Astrocyte (in vitro differentiated cells and primary cell): ENCODE data around the gene TGFBI. TPM values are rescaled to one million over a fixed set of nuclear protein-coding genes. Genes with fewer than 3 reads are reported as not detected.

Experiments
- DNase-seq: peaks from one replicate; pipeline ENCODE4 v3.0.0-alpha.2; 2010; ENCODE audit warnings: low read depth
- FAIRE-seq: peaks from 2 replicates; lab custom pipeline; 2011; peaks lifted over from hg19 to GRCh38; lab: Jason Lieb, UNC
- H2AFZ ChIP-seq: 2 replicates; pipeline ENCODE4 v1.6.0; 2012; ENCODE audit warnings: low read depth, low read length, inconsistent platforms
- H3K27ac ChIP-seq: 2 replicates; pipeline ENCODE4 v1.5.1; 2011; ENCODE audit warnings: low read depth, low read length, inconsistent platforms
- H3K27me3 ChIP-seq: 2 replicates; pipeline ENCODE4 v1.6.0; 2011; ENCODE audit warnings: low read length, inconsistent platforms; ENCODE audit not compliant: insufficient read depth
- H3K36me3 ChIP-seq: 2 replicates; pipeline ENCODE4 v1.5.1; 2011; ENCODE audit warnings: low read length, inconsistent platforms; ENCODE audit not compliant: insufficient read depth
- H3K4me1 ChIP-seq: 2 replicates; pipeline ENCODE4 v1.5.1; 2011; ENCODE audit warnings: low read length, inconsistent platforms; ENCODE audit not compliant: insufficient read depth
- H3K4me2 ChIP-seq: 2 replicates; pipeline ENCODE4 v1.6.0; 2012; ENCODE audit warnings: low read length, inconsistent platforms
- H3K4me3 ChIP-seq: 2 replicates; pipeline ENCODE4 v1.5.1; 2011; ENCODE audit warnings: low read depth, mild to moderate bottlenecking, low read length, inconsistent platforms; ENCODE audit not compliant: insufficient read depth
- H3K79me2 ChIP-seq: 2 replicates; pipeline ENCODE4 v1.6.0; 2012; ENCODE audit warnings: mild to moderate bottlenecking, low read length, inconsistent platforms; ENCODE audit not compliant: insufficient read depth
- H3K9ac ChIP-seq: 2 replicates; pipeline ENCODE4 v1.6.0; 2012; ENCODE audit warnings: mild to moderate bottlenecking, low read length, inconsistent platforms
- H3K9me3 ChIP-seq: 2 replicates; pipeline ENCODE4 v1.5.1; 2012; ENCODE audit warnings: low read depth, mild to moderate bottlenecking, low read length, inconsistent platforms; ENCODE audit not compliant: insufficient read depth
- H4K20me1 ChIP-seq: 2 replicates; pipeline ENCODE4 v1.6.0; 2012; ENCODE audit warnings: low read length, inconsistent platforms; ENCODE audit not compliant: insufficient read depth
- H3K27ac Mint-ChIP-seq: one replicate; pipeline ENCODE4 v1.8.0; 2021; ENCODE audit warnings: mild to moderate bottlenecking, mixed read lengths; ENCODE audit not compliant: unreplicated experiment
- H3K27me3 Mint-ChIP-seq: one replicate; pipeline ENCODE4 v1.8.0; 2021; ENCODE audit warnings: low read depth, mixed read lengths; ENCODE audit not compliant: unreplicated experiment
- H3K36me3 Mint-ChIP-seq: one replicate; pipeline ENCODE4 v1.8.0; 2021; ENCODE audit warnings: low read depth, mixed read lengths; ENCODE audit not compliant: unreplicated experiment
- H3K4me1 Mint-ChIP-seq: one replicate; pipeline ENCODE4 v1.8.0; 2021; ENCODE audit warnings: low read depth, mixed read lengths; ENCODE audit not compliant: unreplicated experiment
- H3K4me3 Mint-ChIP-seq: one replicate; pipeline ENCODE4 v1.8.0; 2021; ENCODE audit warnings: mild to moderate bottlenecking, moderate library complexity, mixed read lengths; ENCODE audit not compliant: unreplicated experiment
- H3K9me3 Mint-ChIP-seq: one replicate; pipeline ENCODE4 v1.8.0; 2021; ENCODE audit warnings: mild to moderate bottlenecking, mixed read lengths; ENCODE audit not compliant: unreplicated experiment
- EZH2 ChIP-seq: IDR thresholded peaks from 2 replicates; pipeline ENCODE4 v1.6.1; 2012; ENCODE audit warnings: mild to moderate bottlenecking, low read length, inconsistent platforms; ENCODE audit not compliant: insufficient read depth
- total RNA-seq: library from RNA; stranded (reverse); gene quantifications from 2 replicates; pipeline ENCODE4 v1.2.1, GENCODE V29; 2021
- TF ChIP-seq, protein P1 (sequence below): IDR thresholded peaks from 2 replicates; pipeline ENCODE4 v1.5.1; 2011; ENCODE audit warnings: low read depth, mild to moderate bottlenecking, inconsistent platforms, low read length, moderate library complexity; ENCODE audit not compliant: insufficient read depth

TGFBI gene
- total RNA-seq, 1 donor from 2014 or later, result 1,145 TPM

DNA sequence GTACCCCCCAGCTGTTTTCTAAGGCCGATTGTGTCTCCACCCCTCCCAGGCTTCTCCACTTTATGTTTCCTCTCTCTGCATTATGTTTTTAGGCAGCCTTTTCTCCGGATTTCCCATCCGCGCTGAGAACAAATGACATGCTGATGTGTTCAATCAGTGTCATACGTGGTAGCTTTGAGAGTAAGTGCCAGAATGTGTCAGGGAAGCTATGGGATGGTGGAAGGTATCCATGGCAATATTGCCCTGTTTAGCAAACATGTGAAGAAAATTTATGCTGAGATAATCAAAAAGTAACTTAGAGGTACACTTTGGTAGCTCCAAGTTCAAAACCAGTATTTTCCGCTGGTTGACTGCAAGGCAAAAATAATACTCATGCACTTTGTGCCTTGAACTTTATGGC is 37.4 kb upstream of the TGFBI start:
- H3K9me3 ChIP-seq, result no peaks in the 10 kb centered on the region
- no peaks in the 10 kb centered on the region for H3K79me2 ChIP-seq
- peaks cover 30% of the 10 kb centered on the region for H3K4me1 Mint-ChIP-seq
- no peak overlapping the region for H3K4me2 ChIP-seq
- H3K27me3 ChIP-seq, result no peaks in the 10 kb centered on the region
- H3K27ac ChIP-seq, result no peak overlapping the region
- no peaks in the 10 kb centered on the region for H3K36me3 Mint-ChIP-seq
- peaks cover 34% of the 10 kb centered on the region for H3K4me1 ChIP-seq
- H2AFZ ChIP-seq, result no peak overlapping the region
- no peaks in the 10 kb centered on the region for H3K9me3 Mint-ChIP-seq
- no peak overlapping the region for H3K4me3 ChIP-seq
- no peak overlapping the region for H3K4me3 Mint-ChIP-seq
- no peaks in the 10 kb centered on the region for H3K36me3 ChIP-seq
- H4K20me1 ChIP-seq, result no peaks in the 10 kb centered on the region
- DNase-seq (no peak), FAIRE-seq (peak; percentile 9)
- H3K27ac Mint-ChIP-seq, result no peak overlapping the region
- no peaks in the 10 kb centered on the region for H3K27me3 Mint-ChIP-seq
- TF ChIP-seq, protein P1, sequence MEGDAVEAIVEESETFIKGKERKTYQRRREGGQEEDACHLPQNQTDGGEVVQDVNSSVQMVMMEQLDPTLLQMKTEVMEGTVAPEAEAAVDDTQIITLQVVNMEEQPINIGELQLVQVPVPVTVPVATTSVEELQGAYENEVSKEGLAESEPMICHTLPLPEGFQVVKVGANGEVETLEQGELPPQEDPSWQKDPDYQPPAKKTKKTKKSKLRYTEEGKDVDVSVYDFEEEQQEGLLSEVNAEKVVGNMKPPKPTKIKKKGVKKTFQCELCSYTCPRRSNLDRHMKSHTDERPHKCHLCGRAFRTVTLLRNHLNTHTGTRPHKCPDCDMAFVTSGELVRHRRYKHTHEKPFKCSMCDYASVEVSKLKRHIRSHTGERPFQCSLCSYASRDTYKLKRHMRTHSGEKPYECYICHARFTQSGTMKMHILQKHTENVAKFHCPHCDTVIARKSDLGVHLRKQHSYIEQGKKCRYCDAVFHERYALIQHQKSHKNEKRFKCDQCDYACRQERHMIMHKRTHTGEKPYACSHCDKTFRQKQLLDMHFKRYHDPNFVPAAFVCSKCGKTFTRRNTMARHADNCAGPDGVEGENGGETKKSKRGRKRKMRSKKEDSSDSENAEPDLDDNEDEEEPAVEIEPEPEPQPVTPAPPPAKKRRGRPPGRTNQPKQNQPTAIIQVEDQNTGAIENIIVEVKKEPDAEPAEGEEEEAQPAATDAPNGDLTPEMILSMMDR, result no peak
- TF ChIP-seq EZH2, result no peak
- no peak overlapping the region for H3K9ac ChIP-seq

DNA sequence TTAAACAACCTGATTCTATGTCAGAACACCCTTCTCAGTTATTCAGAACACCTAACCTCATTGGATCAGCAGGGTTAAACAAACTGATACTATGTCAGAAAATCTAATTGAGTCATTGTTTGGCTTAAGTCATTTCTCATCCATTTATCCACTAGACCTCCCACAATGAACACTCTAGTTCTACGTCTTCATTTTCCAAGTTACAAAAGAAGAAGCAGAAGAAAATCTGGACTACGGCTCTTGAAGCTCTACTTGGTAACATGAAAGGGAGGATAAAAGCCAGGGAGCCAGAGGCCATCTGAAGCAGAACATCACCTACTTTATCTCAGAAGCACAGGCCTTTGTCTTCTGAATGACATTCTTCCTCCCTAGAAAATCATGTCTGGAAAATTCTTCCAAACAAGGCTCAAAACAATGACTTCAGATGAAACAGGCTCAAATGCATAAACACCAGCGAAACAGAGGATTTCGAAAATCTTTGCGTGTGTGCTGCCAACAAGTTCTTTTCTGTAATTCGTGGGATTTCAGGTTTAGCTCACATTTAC is 35.4 kb upstream of the TGFBI start:
- Mint-ChIP-seq H3K4me1 (peaks cover 41% of the 10 kb centered on the region), H3K9me3 (no peaks in the 10 kb centered on the region), H3K4me3 (peak overlapping the region; percentile 72), H3K27ac (peak overlapping the region; percentile 98), H3K27me3 (no peaks in the 10 kb centered on the region), H3K36me3 (no peaks in the 10 kb centered on the region)
- peak overlapping the region; percentile 55 for H3K4me2 ChIP-seq
- peak overlapping the region; percentile 97 for H3K27ac ChIP-seq
- no peak overlapping the region for H3K4me3 ChIP-seq
- FAIRE-seq (peak; percentile 86), DNase-seq (peak; percentile 64)
- no peaks in the 10 kb centered on the region for H3K9me3 ChIP-seq
- H2AFZ ChIP-seq, result no peak overlapping the region
- H3K36me3 ChIP-seq, result no peaks in the 10 kb centered on the region
- peaks cover 41% of the 10 kb centered on the region for H3K4me1 ChIP-seq
- H3K9ac ChIP-seq, result peak overlapping the region; percentile 84
- H4K20me1 ChIP-seq, result no peaks in the 10 kb centered on the region
- no peaks in the 10 kb centered on the region for H3K27me3 ChIP-seq
- TF ChIP-seq, protein P1, result no peak
- no peak for TF ChIP-seq EZH2
- H3K79me2 ChIP-seq, result no peaks in the 10 kb centered on the region

DNA sequence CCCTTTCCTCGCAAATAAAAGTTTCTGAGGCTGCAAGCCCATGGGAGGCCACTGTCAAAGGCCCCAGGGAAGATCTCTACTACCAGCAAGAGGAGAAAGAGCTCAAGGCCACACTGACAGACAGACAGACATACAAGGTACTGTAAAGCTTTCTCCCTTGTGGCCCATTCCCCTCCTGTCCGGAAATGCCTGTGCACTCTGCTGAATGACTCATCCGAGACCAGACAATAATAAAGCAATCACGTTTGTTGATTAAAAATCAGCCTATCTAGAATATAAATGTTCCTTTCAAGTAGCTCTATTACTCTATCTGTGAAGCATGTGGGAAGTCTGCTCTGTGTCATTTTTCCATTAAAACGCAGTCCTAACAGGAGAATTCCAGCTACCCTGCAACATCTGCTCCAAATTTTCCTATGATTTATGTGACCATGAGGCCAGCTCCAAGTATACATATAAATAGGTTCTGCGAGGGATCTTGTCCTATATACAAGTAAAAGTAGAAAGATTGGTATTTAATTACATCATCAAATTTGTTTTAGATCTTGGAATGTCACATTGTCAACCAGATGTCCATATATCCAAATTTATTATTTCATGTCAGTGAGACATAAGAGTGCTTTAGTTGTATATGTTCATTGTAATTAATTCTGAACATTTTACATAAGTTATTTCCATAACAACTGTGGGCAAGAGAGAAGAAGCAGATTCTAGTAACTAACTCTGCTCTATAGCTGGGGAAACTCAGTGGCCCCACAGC is 34.7 kb upstream of the TGFBI start:
- H3K4me1 Mint-ChIP-seq, result peaks cover 47% of the 10 kb centered on the region
- TF ChIP-seq, protein P1, result no peak
- TF ChIP-seq EZH2, result no peak
- no peaks in the 10 kb centered on the region for H3K27me3 Mint-ChIP-seq
- H3K27ac Mint-ChIP-seq, result peak overlapping the region; percentile 98
- Histone ChIP-seq H3K4me3 (no peak overlapping the region), H3K4me2 (peak overlapping the region; percentile 55), H4K20me1 (no peaks in the 10 kb centered on the region), H3K27me3 (no peaks in the 10 kb centered on the region), H3K79me2 (no peaks in the 10 kb centered on the region), H2AFZ (no peak overlapping the region), H3K9me3 (no peaks in the 10 kb centered on the region), H3K9ac (peak overlapping the region; percentile 84), H3K4me1 (peaks cover 47% of the 10 kb centered on the region), H3K36me3 (no peaks in the 10 kb centered on the region), H3K27ac (peak overlapping the region; percentile 97)
- FAIRE-seq, result peak; percentile 91
- DNase-seq, result peak; percentile 96
- H3K4me3 Mint-ChIP-seq, result peak overlapping the region; percentile 72
- H3K36me3 Mint-ChIP-seq, result no peaks in the 10 kb centered on the region
- no peaks in the 10 kb centered on the region for H3K9me3 Mint-ChIP-seq
